HG03103 (cell line): ENCODE data around the gene GPC5.

ENCODE experiments used
- ATAC-seq: cut with Tn5 transposase; IDR thresholded peaks from one replicate; pipeline ENCODE4 v1.9.1; 2021; ENCODE audit warnings: low read depth; ENCODE audit not compliant: unreplicated experiment

Gene GPC5

GRCh38 chr13:92564942-92565341 is 1166.5 kb downstream of the GPC5 start:
- no peak for ATAC-seq

- ATAC-seq: no peak
These were observed 1168.3 kb downstream of the GPC5 start for GRCh38 chr13:92566767-92567166.

- ATAC-seq: no peak
These were observed 1173.8 kb downstream of the GPC5 start for GRCh38 chr13:92572190-92572589.

- ATAC-seq: no peak
These were observed 1175.1 kb downstream of the GPC5 start for GRCh38 chr13:92573467-92574057.

GRCh38 chr13:92574499-92574898 is 1176.1 kb downstream of the GPC5 start:
- no peak for ATAC-seq

GRCh38 chr13:92575777-92576176 is 1177.4 kb downstream of the GPC5 start:
- ATAC-seq: no peak

GRCh38 chr13:92578358-92578757 is 1179.9 kb downstream of the GPC5 start:
- ATAC-seq: no peak

- no peak for ATAC-seq
These were observed 1191.5 kb downstream of the GPC5 start for GRCh38 chr13:92589955-92590354.

- no peak for ATAC-seq
These were observed 1192.1 kb downstream of the GPC5 start for GRCh38 chr13:92590503-92590908.

GRCh38 chr13:92591117-92591516 is 1192.7 kb downstream of the GPC5 start:
- no peak for ATAC-seq

GRCh38 chr13:92592757-92593156 is 1194.3 kb downstream of the GPC5 start:
- ATAC-seq: no peak

GRCh38 chr13:92602560-92602959 is 1204.1 kb downstream of the GPC5 start:
- no peak for ATAC-seq

- ATAC-seq: no peak
These were observed 1211.0 kb downstream of the GPC5 start for GRCh38 chr13:92609376-92609775.

GRCh38 chr13:92612892-92613291 is 1214.5 kb downstream of the GPC5 start:
- ATAC-seq: no peak

- ATAC-seq: no peak
These were observed 1215.5 kb downstream of the GPC5 start for GRCh38 chr13:92613921-92614320.

GRCh38 chr13:92621985-92622384 is 1223.6 kb downstream of the GPC5 start:
- ATAC-seq: no peak

GRCh38 chr13:92622905-92623304 is 1224.5 kb downstream of the GPC5 start:
- ATAC-seq: no peak

- ATAC-seq: no peak
These were observed 1227.9 kb downstream of the GPC5 start for GRCh38 chr13:92626274-92626673.

GRCh38 chr13:92640936-92641335 is 1242.5 kb downstream of the GPC5 start:
- no peak for ATAC-seq

GRCh38 chr13:92649140-92649813 is 1250.9 kb downstream of the GPC5 start:
- ATAC-seq: no peak

GRCh38 chr13:92656103-92656502 is 1257.7 kb downstream of the GPC5 start:
- ATAC-seq: no peak

GRCh38 chr13:92656648-92657047 is 1258.2 kb downstream of the GPC5 start:
- no peak for ATAC-seq
